Activated CD8-positive, alpha-beta memory T cell treated with anti-CD3 and anti-CD28 coated beads, Interleukin-2, amount 50 U/mL, for 24 hours (primary cell): ENCODE measurements around the gene RHOXF2.

Experiments used
- DNase-seq: peaks from one replicate; pipeline ENCODE4 v3.0.0-alpha.2; 2020; ENCODE audit errors: extremely low read depth

The RHOXF2 gene

DNA sequence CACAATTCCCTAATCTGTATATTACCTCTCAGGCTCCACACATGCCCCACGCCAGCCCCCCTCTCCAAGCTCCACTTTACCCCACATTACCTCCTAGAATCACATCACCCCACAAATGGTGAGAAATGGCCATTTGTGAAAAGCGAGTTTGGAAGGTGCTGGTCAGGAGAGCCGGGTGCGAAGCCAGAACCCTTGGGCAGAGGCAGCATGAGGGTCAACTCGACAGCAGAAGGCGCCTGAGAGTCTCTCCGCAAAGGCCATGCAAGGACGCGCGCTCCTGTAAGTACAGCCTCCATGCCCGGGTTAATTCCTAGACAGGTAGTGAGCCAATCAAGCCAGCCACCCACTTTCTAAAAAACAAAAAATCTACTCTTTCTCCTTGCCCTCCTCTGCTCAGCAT, 42.4 kb downstream of the RHOXF2 start:
- no peak for DNase-seq

DNA sequence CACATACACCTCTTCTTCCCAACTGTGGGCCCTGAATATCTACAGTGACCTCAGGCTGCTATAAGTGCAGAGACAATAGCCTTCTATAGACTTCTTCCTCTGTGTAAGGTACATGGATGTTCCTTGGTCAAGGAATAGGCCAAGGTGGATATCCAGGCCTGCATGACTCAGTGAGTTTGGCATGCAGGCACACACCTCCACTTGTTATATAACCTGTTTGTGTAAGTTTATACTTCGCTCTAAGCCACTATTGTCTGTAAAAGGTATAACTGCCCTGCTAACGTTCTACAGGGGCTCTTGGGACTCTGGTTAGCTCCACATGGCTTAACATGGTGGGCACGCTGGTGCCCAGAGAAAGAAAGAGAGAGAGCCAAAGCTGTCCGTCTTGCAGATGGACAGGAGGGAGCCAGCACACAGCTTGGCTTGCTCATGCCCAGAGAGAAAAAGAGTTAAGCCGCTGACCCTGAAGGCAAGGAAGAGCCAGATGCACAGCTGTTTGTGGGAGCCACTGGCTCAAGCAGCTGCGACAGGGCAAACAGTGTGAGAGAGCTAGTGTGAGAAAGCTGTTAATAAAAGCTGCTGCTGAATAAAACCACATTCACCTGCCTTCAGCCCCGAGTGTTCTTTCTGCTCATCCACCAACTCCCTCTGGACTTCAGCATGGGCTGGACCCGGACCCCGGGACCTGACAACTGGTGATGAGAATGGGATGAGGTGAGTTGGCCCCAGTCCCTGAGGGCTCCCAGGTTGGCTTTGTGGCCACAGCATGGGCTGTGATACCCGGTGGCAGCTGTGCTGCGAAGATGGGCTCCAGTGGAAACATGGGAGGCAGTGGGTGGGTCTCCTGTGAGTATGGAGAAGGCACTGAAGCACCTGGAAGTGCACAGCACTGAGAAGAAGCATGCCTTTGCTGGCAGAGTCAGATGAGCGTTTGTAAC, 47.7 kb downstream of the RHOXF2 start:
- no peak for DNase-seq

DNA sequence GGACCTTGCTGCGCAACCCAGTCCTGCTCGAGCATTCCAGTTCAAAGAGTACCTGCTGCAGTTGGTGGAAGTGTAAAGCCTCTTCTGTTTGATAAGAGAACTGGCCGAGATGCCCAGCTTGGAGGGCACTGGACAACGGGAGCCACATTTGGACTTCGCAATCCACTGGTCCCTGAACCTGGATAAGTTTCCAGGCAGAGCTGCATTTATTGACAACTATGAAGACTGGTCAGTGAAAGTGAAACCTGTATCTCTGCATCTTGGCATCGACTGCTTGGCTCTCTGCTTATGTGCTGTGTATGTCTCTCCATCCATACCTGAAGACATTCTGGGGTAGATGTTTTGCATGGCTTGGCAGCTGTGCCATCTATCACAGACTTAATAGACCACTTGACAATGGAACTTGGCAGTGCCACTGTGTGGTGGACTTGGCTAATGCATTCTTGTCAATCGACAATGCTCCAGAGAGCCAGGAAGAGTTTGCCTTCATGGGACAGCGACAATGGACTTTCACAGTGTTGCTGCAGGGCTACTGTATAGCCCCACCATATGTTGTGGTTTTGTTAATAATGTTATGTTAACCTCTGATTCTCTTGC, 48.7 kb downstream of the RHOXF2 start:
- no peak for DNase-seq

DNA sequence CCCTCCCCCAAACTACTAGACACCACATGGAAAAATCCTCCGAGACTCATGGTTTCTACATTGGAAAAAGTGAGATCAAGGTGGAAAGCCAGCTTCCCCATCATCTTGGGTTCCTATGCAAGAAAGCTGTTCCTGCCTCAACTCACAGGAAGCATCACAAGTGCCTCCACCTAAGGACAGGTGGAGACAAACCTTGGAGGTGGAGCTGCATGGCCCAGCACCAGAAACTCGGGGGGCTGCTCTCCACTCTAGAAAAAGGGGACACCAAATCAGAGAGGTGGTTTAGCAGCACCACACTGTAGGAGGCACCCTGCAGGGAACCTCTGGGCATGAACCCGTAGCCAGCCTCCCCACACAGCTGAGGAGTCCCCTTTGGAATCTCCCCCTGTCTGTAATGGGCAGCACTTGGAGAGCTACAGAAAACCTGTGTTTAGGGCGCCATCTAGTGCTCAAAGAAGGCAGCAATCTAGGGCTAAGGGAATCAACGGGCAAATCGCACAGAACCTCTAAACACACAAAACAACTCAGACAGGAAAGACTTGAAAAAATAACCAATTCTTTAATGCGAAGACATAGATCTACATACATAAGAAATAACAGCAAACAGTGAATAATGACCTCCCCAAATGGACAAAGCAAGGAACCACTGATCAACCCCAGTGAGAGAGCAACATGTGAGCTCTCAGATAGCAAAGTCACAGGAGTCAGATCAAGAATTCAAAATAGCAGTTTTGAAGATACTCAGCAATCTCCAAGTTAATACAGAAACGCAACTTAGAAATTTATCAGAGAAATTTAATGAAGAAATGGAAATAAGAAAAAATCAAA, 55.2 kb downstream of the RHOXF2 start:
- DNase-seq = peak; percentile 19
